SU-DHL-6 (cell line): Measurements from ENCODE around the gene SLC41A3.

ENCODE experiments used
- H2AFZ ChIP-seq: fragments of 200-600 bp; sonication (generic); 2 replicates; pipeline ENCODE4 v1.6.1; 2014; ENCODE audit warnings: low read depth, mild to moderate bottlenecking, moderate library complexity, mixed read lengths, antibody characterized with exemption, low read length; ENCODE audit not compliant: severe bottlenecking
- H3F3A ChIP-seq: fragments of 200-600 bp; shearing (Covaris generic); 2 replicates; pipeline ENCODE4 v1.6.0; 2016; ENCODE audit warnings: antibody characterized with exemption, mild to moderate bottlenecking; ENCODE audit not compliant: insufficient read depth
- H3K27ac ChIP-seq: fragments of 200-600 bp; sonication (generic); 2 replicates; pipeline ENCODE4 v1.5.1; 2016; ENCODE audit warnings: low read depth, mild to moderate bottlenecking, low read length, moderate library complexity, mixed read lengths
- H3K27me3 ChIP-seq: fragments of 200-600 bp; sonication (generic), shearing (Covaris generic); 2 replicates; pipeline ENCODE4 v1.6.0; 2014; ENCODE audit warnings: mild to moderate bottlenecking, low read length
- H3K36me3 ChIP-seq: fragments of 200-600 bp; sonication (generic); 2 replicates; pipeline ENCODE4 v1.6.1; 2014; ENCODE audit warnings: mild to moderate bottlenecking, low read length, mixed read lengths
- H3K4me2 ChIP-seq: fragments of 300-600, 200-600 bp; shearing (Covaris generic), sonication (generic); 2 replicates; pipeline ENCODE4 v1.6.0; 2014; ENCODE audit warnings: low read length, low read depth, mild to moderate bottlenecking; ENCODE audit not compliant: poor library complexity, severe bottlenecking
- H3K4me3 ChIP-seq: fragments of 200-600 bp; sonication (generic); 2 replicates; pipeline ENCODE4 v1.5.1; 2014; ENCODE audit warnings: antibody characterized with exemption, low read length, mild to moderate bottlenecking, mixed read lengths; ENCODE audit not compliant: insufficient read depth, poor library complexity, severe bottlenecking
- H3K79me2 ChIP-seq: fragments of 200-600 bp; sonication (generic); 2 replicates; pipeline ENCODE4 v1.6.1; 2014; ENCODE audit warnings: mild to moderate bottlenecking, low read length, moderate library complexity; ENCODE audit not compliant: insufficient read depth
- H3K9ac ChIP-seq: fragments of 200-600 bp; sonication (generic); 2 replicates; pipeline ENCODE4 v1.7.0; 2014; ENCODE audit warnings: mild to moderate bottlenecking, low read length
- H3K9me2 ChIP-seq: fragments of 200-600 bp; sonication (generic); replicated peaks from 2 replicates; pipeline ENCODE4 v1.6.1; 2014; ENCODE audit warnings: low read length; ENCODE audit not compliant: insufficient read depth
- H3K9me3 ChIP-seq: fragments of 200-600 bp; sonication (generic); 2 replicates; pipeline ENCODE4 v1.6.1; 2014; ENCODE audit warnings: low read length, mixed read lengths; ENCODE audit not compliant: insufficient read depth
- H4K20me1 ChIP-seq: fragments of 200-600 bp; sonication (generic); 2 replicates; pipeline ENCODE4 v1.6.1; 2014; ENCODE audit warnings: low read depth, mild to moderate bottlenecking, antibody characterized with exemption, low read length, moderate library complexity, mixed read lengths
- EZH2phosphoT487 ChIP-seq: fragments of 200-600 bp; sonication (generic), shearing (Covaris generic); conservative IDR thresholded peaks from 2 replicates; pipeline ENCODE4 v1.6.1; 2018; ENCODE audit warnings: mild to moderate bottlenecking, antibody characterized with exemption, low read length, moderate library complexity, mixed read lengths
- TF ChIP-seq, protein P1 (sequence below): fragments of 200-600 bp; sonication (generic); IDR thresholded peaks from one replicate; pipeline ENCODE4 v1.5.1; 2017; ENCODE audit warnings: antibody characterized with exemption, mild to moderate bottlenecking, low read length, moderate library complexity; ENCODE audit not compliant: insufficient read depth, poor library complexity, severe bottlenecking

SLC41A3 gene

DNA sequence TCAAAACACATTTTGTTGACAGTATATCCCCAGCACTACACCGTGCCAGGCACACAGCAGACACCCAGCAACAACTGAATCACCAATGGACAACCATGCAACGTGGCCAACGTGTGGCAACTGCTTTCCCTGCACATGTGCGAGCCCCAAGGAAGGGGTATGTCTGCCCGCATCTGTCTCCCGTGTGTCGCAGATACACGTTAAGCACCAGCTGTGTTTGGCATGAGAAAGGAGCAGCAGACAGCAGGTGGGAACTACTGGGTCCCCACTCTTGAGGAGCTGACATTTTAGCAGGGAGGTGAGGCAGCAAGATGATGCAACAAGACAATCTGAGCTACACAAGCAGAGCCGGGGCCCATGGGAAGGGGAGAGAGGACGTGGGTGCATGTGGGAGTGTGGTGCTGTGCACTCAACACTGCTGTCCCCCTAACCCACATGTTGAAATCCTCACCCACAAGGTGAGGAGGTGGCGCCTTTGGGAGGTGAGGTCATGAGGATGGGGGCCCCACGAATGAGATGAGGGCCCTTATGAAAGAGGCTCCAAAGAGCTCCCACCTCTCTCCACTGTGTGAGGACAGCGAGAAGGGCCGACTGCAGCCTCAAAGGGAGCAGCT lies 58.7 kb downstream of the SLC41A3 start:
- H3K27me3 ChIP-seq: no peaks in the 10 kb centered on the region
- H3K9me3 ChIP-seq: peaks cover 14% of the 10 kb centered on the region; the same call in 1 of the 2 replicates
- no peak overlapping the region for H3K4me2 ChIP-seq
- no peaks in the 10 kb centered on the region for H3F3A ChIP-seq
- no peak overlapping the region for H3K4me3 ChIP-seq
- TF ChIP-seq EZH2phosphoT487: no peak
- TF ChIP-seq, protein P1, sequence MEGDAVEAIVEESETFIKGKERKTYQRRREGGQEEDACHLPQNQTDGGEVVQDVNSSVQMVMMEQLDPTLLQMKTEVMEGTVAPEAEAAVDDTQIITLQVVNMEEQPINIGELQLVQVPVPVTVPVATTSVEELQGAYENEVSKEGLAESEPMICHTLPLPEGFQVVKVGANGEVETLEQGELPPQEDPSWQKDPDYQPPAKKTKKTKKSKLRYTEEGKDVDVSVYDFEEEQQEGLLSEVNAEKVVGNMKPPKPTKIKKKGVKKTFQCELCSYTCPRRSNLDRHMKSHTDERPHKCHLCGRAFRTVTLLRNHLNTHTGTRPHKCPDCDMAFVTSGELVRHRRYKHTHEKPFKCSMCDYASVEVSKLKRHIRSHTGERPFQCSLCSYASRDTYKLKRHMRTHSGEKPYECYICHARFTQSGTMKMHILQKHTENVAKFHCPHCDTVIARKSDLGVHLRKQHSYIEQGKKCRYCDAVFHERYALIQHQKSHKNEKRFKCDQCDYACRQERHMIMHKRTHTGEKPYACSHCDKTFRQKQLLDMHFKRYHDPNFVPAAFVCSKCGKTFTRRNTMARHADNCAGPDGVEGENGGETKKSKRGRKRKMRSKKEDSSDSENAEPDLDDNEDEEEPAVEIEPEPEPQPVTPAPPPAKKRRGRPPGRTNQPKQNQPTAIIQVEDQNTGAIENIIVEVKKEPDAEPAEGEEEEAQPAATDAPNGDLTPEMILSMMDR: no peak
- H3K36me3 ChIP-seq: no peaks in the 10 kb centered on the region
- H3K27ac ChIP-seq: no peak overlapping the region
- no peak overlapping the region for H2AFZ ChIP-seq
- no peaks in the 10 kb centered on the region for H3K79me2 ChIP-seq
- H3K9me2 ChIP-seq: no peaks in the 10 kb centered on the region
- H4K20me1 ChIP-seq: no peaks in the 10 kb centered on the region
- no peak overlapping the region for H3K9ac ChIP-seq

DNA sequence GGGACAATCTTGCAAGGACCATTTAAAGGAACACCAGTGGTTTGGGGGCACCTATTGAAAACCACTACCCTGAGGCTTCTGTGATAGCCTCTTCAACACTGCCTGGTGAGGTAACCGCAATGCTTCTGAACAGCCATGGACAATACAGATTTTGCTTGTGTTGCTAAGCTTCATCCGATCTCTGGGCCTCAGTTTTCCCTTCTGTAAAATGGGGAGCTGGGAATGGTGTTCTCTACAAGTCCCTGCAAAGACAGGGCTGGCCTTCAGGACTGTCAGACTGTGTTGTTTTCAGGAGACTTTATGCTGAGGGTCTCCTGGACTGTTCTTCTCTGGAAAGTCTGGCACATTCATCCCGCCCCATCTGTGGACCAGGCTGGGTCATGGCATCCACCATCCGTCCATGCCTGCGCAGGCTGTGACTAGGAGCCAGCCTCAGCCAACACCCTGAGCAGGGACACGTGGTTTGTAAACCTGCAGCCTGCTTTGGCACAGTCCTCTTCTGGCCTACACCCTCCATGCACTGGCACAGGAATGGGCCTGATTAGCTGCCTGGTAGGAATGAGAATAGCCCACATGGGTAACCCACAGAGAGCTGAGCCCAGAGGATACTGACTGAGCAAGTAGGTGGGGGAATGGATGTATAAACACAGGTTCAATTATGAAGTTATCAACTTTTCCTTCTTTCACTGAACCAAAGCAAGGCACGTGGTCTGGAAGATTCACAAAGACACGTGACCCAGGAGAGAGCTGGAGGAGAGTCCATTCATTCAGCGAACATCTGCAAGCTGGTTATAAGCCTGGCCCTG lies 59.7 kb downstream of the SLC41A3 start:
- Histone ChIP-seq H3K9ac (no peak overlapping the region), H3K4me3 (no peak overlapping the region), H4K20me1 (no peaks in the 10 kb centered on the region), H3K9me2 (no peaks in the 10 kb centered on the region), H3K79me2 (no peaks in the 10 kb centered on the region), H2AFZ (no peak overlapping the region), H3K9me3 (peaks cover 14% of the 10 kb centered on the region; the same call in 1 of the 2 replicates), H3K4me2 (no peak overlapping the region), H3F3A (no peaks in the 10 kb centered on the region), H3K27ac (no peak overlapping the region), H3K36me3 (no peaks in the 10 kb centered on the region), H3K27me3 (no peaks in the 10 kb centered on the region)
- no peak for TF ChIP-seq EZH2phosphoT487
- TF ChIP-seq, protein P1: no peak

DNA sequence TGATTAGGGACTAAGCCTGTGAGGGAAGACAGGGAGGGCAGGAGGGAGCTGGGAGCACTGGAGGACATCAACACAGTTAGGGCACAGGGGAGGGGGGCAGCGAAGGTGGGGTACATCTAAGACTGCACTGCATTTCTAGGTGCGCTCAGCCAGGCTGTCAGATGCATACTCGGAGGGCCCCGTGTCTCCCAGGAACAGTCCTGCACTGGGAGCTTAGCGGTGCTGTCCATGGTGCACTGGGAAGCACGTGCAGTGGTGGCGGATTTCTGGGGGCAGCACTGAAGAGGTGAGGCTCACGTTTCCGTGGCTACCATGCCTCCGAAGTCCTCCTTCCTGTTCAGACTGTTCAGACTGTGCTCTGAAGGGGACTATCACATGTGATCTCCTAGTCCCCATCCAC lies 60.5 kb downstream of the SLC41A3 start:
- Histone ChIP-seq H2AFZ (no peak overlapping the region), H3K27ac (no peak overlapping the region), H3K9me2 (no peaks in the 10 kb centered on the region), H3K36me3 (no peaks in the 10 kb centered on the region), H4K20me1 (no peaks in the 10 kb centered on the region), H3K79me2 (no peaks in the 10 kb centered on the region), H3K4me3 (no peak overlapping the region), H3K27me3 (no peaks in the 10 kb centered on the region), H3F3A (no peaks in the 10 kb centered on the region), H3K4me2 (no peak overlapping the region), H3K9me3 (peaks cover 11% of the 10 kb centered on the region; the same call in 1 of the 2 replicates), H3K9ac (no peak overlapping the region)
- no peak for TF ChIP-seq EZH2phosphoT487
